Measurements from ENCODE around the gene CAMSAP2. TPM values are rescaled to one million over a fixed set of nuclear protein-coding genes. Genes with fewer than 3 reads are reported as not detected.

The CAMSAP2 gene
- total RNA-seq, 1 donor from 2014 or later, result 47.9 TPM

DNA sequence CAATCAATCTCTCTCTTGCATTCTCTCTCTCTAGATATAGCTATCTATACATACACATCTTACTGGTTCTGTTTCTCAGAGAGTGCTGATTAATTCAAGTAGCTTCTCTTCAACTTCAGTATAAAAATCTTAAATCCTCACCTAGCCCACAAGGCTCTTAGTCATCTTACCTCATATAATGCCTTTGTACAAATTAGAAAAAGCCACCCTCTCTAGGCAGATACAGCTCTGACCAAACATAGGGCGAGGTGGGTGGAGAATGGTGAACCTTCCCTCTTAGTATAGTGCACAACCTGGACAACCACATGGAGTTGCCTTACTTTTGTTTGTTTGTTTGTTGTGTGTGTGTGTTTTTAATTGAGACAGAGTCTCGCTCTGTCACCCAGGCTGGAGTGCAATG, 150.9 kb downstream of the CAMSAP2 start:
- DNase-seq (ENCODE audit: low spot score in 2 of 2, unreplicated experiment in 2 of 2), result no peak
- H3K36me3 Mint-ChIP-seq, result no peaks in the 10 kb centered on the region
- H3K27me3 Mint-ChIP-seq (ENCODE audit: low read depth), result no peaks in the 10 kb centered on the region
- TF ChIP-seq, protein P1, sequence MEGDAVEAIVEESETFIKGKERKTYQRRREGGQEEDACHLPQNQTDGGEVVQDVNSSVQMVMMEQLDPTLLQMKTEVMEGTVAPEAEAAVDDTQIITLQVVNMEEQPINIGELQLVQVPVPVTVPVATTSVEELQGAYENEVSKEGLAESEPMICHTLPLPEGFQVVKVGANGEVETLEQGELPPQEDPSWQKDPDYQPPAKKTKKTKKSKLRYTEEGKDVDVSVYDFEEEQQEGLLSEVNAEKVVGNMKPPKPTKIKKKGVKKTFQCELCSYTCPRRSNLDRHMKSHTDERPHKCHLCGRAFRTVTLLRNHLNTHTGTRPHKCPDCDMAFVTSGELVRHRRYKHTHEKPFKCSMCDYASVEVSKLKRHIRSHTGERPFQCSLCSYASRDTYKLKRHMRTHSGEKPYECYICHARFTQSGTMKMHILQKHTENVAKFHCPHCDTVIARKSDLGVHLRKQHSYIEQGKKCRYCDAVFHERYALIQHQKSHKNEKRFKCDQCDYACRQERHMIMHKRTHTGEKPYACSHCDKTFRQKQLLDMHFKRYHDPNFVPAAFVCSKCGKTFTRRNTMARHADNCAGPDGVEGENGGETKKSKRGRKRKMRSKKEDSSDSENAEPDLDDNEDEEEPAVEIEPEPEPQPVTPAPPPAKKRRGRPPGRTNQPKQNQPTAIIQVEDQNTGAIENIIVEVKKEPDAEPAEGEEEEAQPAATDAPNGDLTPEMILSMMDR (IDR thresholded peaks at IDR 0.05; ENCODE audit: unreplicated experiment), result no peak
- no peak overlapping the region for H3K27ac Mint-ChIP-seq
- H3K4me1 Mint-ChIP-seq, result peaks cover 33% of the 10 kb centered on the region
- no peaks in the 10 kb centered on the region for H3K9me3 Mint-ChIP-seq
- no peak overlapping the region for H3K4me3 Mint-ChIP-seq

DNA sequence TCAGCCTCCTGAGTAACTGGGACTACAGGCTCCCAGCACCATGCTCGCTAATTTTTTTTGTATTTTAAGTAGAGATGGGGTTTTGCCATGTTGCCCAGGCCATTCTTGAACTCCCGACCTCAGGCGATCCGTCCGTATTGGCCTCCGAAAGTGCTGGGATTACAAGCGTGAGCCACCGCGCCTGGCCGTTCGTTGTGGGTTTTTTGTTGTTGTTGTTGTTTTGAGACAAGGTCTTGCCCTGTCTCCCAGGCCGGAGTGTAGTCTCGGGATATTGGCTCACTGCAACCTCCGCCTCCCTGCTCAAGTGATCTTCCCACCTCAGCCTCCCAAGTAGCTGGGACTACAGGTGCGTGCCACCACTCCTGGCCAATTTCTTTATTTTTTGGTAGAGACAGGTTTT, 151.3 kb downstream of the CAMSAP2 start:
- H3K27ac Mint-ChIP-seq, result no peak overlapping the region
- TF ChIP-seq, protein P1 (IDR thresholded peaks at IDR 0.05; ENCODE audit: unreplicated experiment), result no peak
- H3K4me1 Mint-ChIP-seq, result peaks cover 38% of the 10 kb centered on the region
- DNase-seq (ENCODE audit: low spot score in 2 of 2, unreplicated experiment in 2 of 2), result no peak
- H3K4me3 Mint-ChIP-seq, result peak overlapping the region; percentile 94
- no peaks in the 10 kb centered on the region for H3K27me3 Mint-ChIP-seq (ENCODE audit: low read depth)
- H3K36me3 Mint-ChIP-seq, result no peaks in the 10 kb centered on the region
- H3K9me3 Mint-ChIP-seq, result no peaks in the 10 kb centered on the region

DNA sequence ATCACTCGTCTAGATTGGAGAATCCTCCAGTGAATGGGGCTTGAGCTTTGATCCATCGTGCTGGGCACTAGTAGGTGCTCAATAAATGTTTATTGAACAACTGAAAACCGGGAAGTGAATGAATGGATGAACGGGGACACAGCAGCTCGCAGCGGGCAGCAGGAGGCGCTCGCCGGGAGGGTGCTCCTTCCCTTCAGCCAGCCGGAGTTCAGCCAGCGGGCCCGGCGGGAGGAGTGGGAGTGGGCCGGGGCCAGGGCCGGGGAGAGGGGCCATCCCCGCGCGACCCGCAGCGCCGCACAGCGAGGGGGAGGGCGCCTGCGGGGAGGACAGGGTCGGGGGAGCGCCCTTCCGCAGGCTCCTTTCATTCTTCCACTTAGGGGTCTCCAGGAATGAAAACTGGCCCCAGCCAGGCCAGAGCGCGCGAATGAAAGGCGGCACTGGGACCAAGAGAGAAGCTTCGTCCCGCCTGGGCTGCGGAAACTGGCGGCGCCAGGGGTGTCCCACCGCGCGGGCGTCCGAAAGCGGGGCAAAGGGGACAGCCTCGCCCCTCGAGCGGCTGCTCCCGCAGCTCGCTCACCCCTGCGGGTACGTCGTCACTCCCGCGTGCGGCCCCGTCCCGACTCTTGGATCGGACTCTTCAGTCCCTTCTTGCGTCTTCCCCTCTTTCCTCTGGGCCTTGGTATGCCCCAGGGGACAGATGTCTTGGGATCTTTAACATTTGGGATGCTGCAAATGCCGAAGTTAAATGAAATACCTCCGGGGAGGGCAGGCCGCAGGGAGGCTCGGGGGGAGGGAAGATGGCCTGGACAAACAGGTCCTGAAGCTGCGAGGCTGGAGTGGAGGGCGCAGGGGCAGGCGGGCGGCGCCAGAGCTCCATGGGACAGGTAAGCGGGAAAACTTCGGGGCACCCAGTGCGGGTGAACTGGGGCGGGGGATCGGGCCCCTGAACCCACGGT, 152.4 kb downstream of the CAMSAP2 start:
- H3K4me1 Mint-ChIP-seq, result peaks cover 48% of the 10 kb centered on the region
- no peaks in the 10 kb centered on the region for H3K27me3 Mint-ChIP-seq (ENCODE audit: low read depth)
- H3K36me3 Mint-ChIP-seq, result no peaks in the 10 kb centered on the region
- peak in 1 of 2 experiments; percentile 75 for DNase-seq (ENCODE audit: low spot score in 2 of 2, unreplicated experiment in 2 of 2)
- H3K4me3 Mint-ChIP-seq, result peak overlapping the region; percentile 94
- peak overlapping the region; percentile 92 for H3K27ac Mint-ChIP-seq
- TF ChIP-seq, protein P1 (IDR thresholded peaks at IDR 0.05; ENCODE audit: unreplicated experiment), result peak; percentile 12
- no peaks in the 10 kb centered on the region for H3K9me3 Mint-ChIP-seq

DNA sequence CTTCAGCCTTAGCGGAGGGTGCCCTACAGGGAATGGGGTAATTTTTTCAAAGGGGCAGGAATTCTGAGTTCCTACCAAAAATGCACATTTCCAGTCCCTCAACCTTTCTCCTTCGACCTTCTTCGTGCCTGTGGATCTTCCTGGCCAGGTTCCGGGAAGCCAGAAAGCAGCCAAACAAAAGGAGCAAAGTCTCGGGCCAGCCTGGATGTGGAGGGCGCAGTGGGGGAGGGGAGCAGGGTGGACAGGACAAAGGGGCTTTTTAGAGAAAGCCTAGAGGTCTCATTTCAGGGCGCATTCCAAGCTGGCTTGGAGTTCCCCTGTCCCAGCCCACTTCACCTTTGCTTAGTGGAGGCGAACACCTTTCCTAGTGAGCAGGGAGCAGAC, 153.1 kb downstream of the CAMSAP2 start:
- H3K4me1 Mint-ChIP-seq, result peaks cover 55% of the 10 kb centered on the region
- peak in 1 of 2 experiments; percentile 56 for DNase-seq (ENCODE audit: low spot score in 2 of 2, unreplicated experiment in 2 of 2)
- peak overlapping the region; percentile 94 for H3K4me3 Mint-ChIP-seq

DNA sequence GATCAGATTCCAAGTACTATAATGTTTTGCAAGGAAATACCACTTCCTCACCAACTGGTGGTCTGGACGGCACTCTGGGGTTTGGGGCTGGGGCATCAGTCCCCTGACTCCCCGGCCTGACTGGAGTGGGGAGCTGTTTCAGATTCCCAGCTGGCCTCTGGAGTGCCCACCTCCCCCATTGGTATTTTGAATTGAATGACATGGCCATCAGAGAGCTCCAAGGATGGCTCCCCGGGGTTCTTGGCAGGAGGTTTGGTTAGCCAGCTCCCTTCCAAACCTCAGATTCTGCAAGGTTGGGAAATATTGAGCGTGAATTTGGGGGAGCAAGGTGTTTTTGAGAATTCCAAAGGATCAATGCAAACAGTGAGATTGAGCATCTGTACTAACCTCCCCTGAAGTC, 153.9 kb downstream of the CAMSAP2 start:
- peaks cover 61% of the 10 kb centered on the region for H3K4me1 Mint-ChIP-seq
- peak overlapping the region; percentile 94 for H3K4me3 Mint-ChIP-seq
- H3K27ac Mint-ChIP-seq, result peak overlapping the region; percentile 92
- TF ChIP-seq, protein P1 (IDR thresholded peaks at IDR 0.05; ENCODE audit: unreplicated experiment), result no peak
- no peaks in the 10 kb centered on the region for H3K27me3 Mint-ChIP-seq (ENCODE audit: low read depth)
- no peaks in the 10 kb centered on the region for H3K9me3 Mint-ChIP-seq
- DNase-seq (ENCODE audit: low spot score in 2 of 2, unreplicated experiment in 2 of 2), result no peak
- no peaks in the 10 kb centered on the region for H3K36me3 Mint-ChIP-seq

More for the DNA sequence above, 153.1 kb downstream of the CAMSAP2 start:
- Mint-ChIP-seq H3K9me3 (no peaks in the 10 kb centered on the region), H3K36me3 (no peaks in the 10 kb centered on the region), H3K27ac (peak overlapping the region; percentile 92), H3K27me3 (ENCODE audit: low read depth) (no peaks in the 10 kb centered on the region)
- TF ChIP-seq, protein P1 (IDR thresholded peaks at IDR 0.05; ENCODE audit: unreplicated experiment), result no peak
